HEK293 (cell line): ENCODE data around the gene ABCA2.

ENCODE experiments used
- CTCF ChIA-PET: fragments of 350-600 bp; formaldehyde crosslinking; extraction: SDS; loops from one replicate; lab custom pipeline; 2021; ENCODE audit warnings: antibody characterized with exemption; lab: Yijun Ruan, JAX
- POLR2A ChIA-PET: fragments of 300-600 bp; formaldehyde crosslinking; extraction: SDS; loops from one replicate; lab custom pipeline; 2020; ENCODE audit warnings: antibody characterized with exemption, inconsistent platforms; lab: Yijun Ruan, JAX
- H3K27ac ChIP-seq: fragments of 200-500 bp; sonication (Bioruptor generic); 2 replicates; pipeline ENCODE4 v1.5.1; 2014; ENCODE audit warnings: low read depth, low read length, control low read depth, inconsistent platforms; ENCODE audit errors: extremely low read depth
- H3K36me3 ChIP-seq, 2 experiments: fragments of 200-500 bp in 1 of 2; sonication (Bioruptor generic) in 1 of 2; 1 replicate in 1 of 2; 2 replicates in 1 of 2; pipeline ENCODE4 v1.5.1; 2014 to 2017; ENCODE audit warnings: inconsistent platforms in 2 of 2, low read length in 2 of 2; ENCODE audit not compliant: control insufficient read depth in 2 of 2, insufficient read depth in 1 of 2
- H3K4me1 ChIP-seq: fragments of 200-500 bp; sonication (Bioruptor generic); 2 replicates; pipeline ENCODE4 v1.5.1; 2014; ENCODE audit warnings: mild to moderate bottlenecking, low read length, inconsistent platforms; ENCODE audit not compliant: control insufficient read depth, insufficient read depth
- H3K4me3 ChIP-seq: 2 replicates; pipeline ENCODE4 v1.5.1; 2011; ENCODE audit warnings: low read depth, mild to moderate bottlenecking, control low read depth, low read length, moderate library complexity
- H3K9me3 ChIP-seq: fragments of 200-500 bp; sonication (Bioruptor generic); 2 replicates; pipeline ENCODE4 v1.5.1; 2014; ENCODE audit warnings: low read depth, low read length, inconsistent platforms; ENCODE audit not compliant: control insufficient read depth, insufficient read depth
- BCL11A ChIP-seq: fragments of 450-650 bp; formaldehyde crosslinking; IDR thresholded peaks from 2 replicates; pipeline ENCODE4 v1.5.1; 2016; ENCODE audit warnings: low read depth, missing biosample characterization, missing genetic modification characterization
- EGR2 ChIP-seq: fragments of 450-650 bp; formaldehyde crosslinking; IDR thresholded peaks from 2 replicates; pipeline ENCODE4 v1.5.1; 2016; ENCODE audit warnings: low read depth, missing biosample characterization, missing genetic modification characterization
- GLIS1 ChIP-seq: fragments of 450-650 bp; formaldehyde crosslinking; IDR thresholded peaks from 2 replicates; pipeline ENCODE4 v1.5.1; 2016; ENCODE audit warnings: missing biosample characterization, missing genetic modification characterization
- HIC1 ChIP-seq: fragments of 450-650 bp; formaldehyde crosslinking; IDR thresholded peaks from 2 replicates; pipeline ENCODE4 v1.5.1; 2016; ENCODE audit warnings: missing biosample characterization, missing genetic modification characterization
- KLF1 ChIP-seq: fragments of 450-650 bp; formaldehyde crosslinking; IDR thresholded peaks from 2 replicates; pipeline ENCODE4 v1.5.1; 2016; ENCODE audit warnings: missing biosample characterization, missing genetic modification characterization
- KLF8 ChIP-seq: fragments of 450-650 bp; formaldehyde crosslinking; IDR thresholded peaks from 2 replicates; pipeline ENCODE4 v1.5.1; 2016; ENCODE audit warnings: missing biosample characterization, missing genetic modification characterization
- KLF9 ChIP-seq: fragments of 450-650 bp; formaldehyde crosslinking; IDR thresholded peaks from 2 replicates; pipeline ENCODE4 v1.5.1; 2016; ENCODE audit warnings: missing biosample characterization, missing genetic modification characterization, low read depth
- SALL2 ChIP-seq: fragments of 450-650 bp; formaldehyde crosslinking; IDR thresholded peaks from 2 replicates; pipeline ENCODE4 v1.5.0; 2017; ENCODE audit warnings: missing biosample characterization, mild to moderate bottlenecking, missing genetic modification characterization, borderline replicate concordance
- SCRT2 ChIP-seq: fragments of 450-650 bp; formaldehyde crosslinking; IDR thresholded peaks from 2 replicates; pipeline ENCODE4 v1.5.1; 2016; ENCODE audit warnings: missing biosample characterization, missing genetic modification characterization
- SP2 ChIP-seq: fragments of 450-650 bp; formaldehyde crosslinking; IDR thresholded peaks from 2 replicates; pipeline ENCODE4 v1.5.1; 2016; ENCODE audit warnings: missing biosample characterization, missing genetic modification characterization
- SP3 ChIP-seq: fragments of 450-650 bp; formaldehyde crosslinking; IDR thresholded peaks from 2 replicates; pipeline ENCODE4 v1.5.1; 2016; ENCODE audit warnings: missing biosample characterization, missing genetic modification characterization
- SP7 ChIP-seq: fragments of 450-650 bp; formaldehyde crosslinking; IDR thresholded peaks from 2 replicates; pipeline ENCODE4 v1.5.1; 2016; ENCODE audit warnings: missing biosample characterization, missing genetic modification characterization
- ZBTB20 ChIP-seq: fragments of 450-650 bp; formaldehyde crosslinking; IDR thresholded peaks from 2 replicates; pipeline ENCODE4 v1.5.1; 2016; ENCODE audit warnings: missing biosample characterization, missing genetic modification characterization
- ZBTB26 ChIP-seq: fragments of 450-650 bp; formaldehyde crosslinking; optimal IDR thresholded peaks from 2 replicates; pipeline ENCODE3; 2016; ENCODE audit warnings: missing biosample characterization, mild to moderate bottlenecking, missing genetic modification characterization
- ZEB2 ChIP-seq: fragments of 450-650 bp; formaldehyde crosslinking; IDR thresholded peaks from 2 replicates; pipeline ENCODE4 v1.5.1; 2016; ENCODE audit warnings: missing biosample characterization, missing genetic modification characterization
- ZFHX2 ChIP-seq: fragments of 450-650 bp; formaldehyde crosslinking; conservative IDR thresholded peaks from 2 replicates; pipeline ENCODE4 v1.5.1; 2016; ENCODE audit warnings: missing biosample characterization, missing genetic modification characterization
- ZNF311 ChIP-seq: fragments of 450-650 bp; formaldehyde crosslinking; IDR thresholded peaks from 2 replicates; pipeline ENCODE4 v1.5.1; 2017; ENCODE audit warnings: missing biosample characterization, missing genetic modification characterization, borderline replicate concordance
- ZNF335 ChIP-seq: fragments of 450-650 bp; formaldehyde crosslinking; conservative IDR thresholded peaks from 2 replicates; pipeline ENCODE4 v1.5.1; 2016; ENCODE audit warnings: missing biosample characterization, missing genetic modification characterization
- ZNF37A ChIP-seq: fragments of 450-650 bp; IDR thresholded peaks from 2 replicates; pipeline ENCODE4 v1.5.1; 2018; ENCODE audit warnings: missing biosample characterization, missing genetic modification characterization
- ZNF600 ChIP-seq: fragments of 450-650 bp; formaldehyde crosslinking; IDR thresholded peaks from 2 replicates; pipeline ENCODE4 v1.5.1; 2016; ENCODE audit warnings: missing biosample characterization, missing genetic modification characterization
- ZNF624 ChIP-seq: fragments of 450-650 bp; formaldehyde crosslinking; IDR thresholded peaks from 2 replicates; pipeline ENCODE4 v1.5.1; 2017; ENCODE audit warnings: missing biosample characterization, missing genetic modification characterization
- ZNF660 ChIP-seq: fragments of 450-650 bp; IDR thresholded peaks from 2 replicates; pipeline ENCODE4 v1.5.1; 2018; ENCODE audit warnings: missing biosample characterization, mild to moderate bottlenecking, missing genetic modification characterization

ABCA2 gene

GRCh38 chr9:137054932-137055384 is 26.9 kb upstream of the ABCA2 start:
- TF ChIP-seq SALL2 (tag by site-specific recombination) (no peak), ZEB2 (tag by site-specific recombination) (no peak), ZNF335 (tag by site-specific recombination) (peak; percentile 73), ZNF37A (tag by site-specific recombination) (no peak), SCRT2 (tag by site-specific recombination) (peak; percentile 75)
- H3K4me1 ChIP-seq: no peaks in the 10 kb centered on the region
- ChIA-PET CTCF (interaction anchor here (1.2 to 10.1 kb wide), 5 partner anchors 8 to 268 kb away, joined by 4 to 166 read pairs (median 8); partner anchors contain the start of genes NPDC1 and SAPCD2), POLR2A (interaction anchor here (0.7 to 1.0 kb wide), 2 partner anchors 16 to 75 kb away, joined by 3 to 8 read pairs; partner anchors contain the start of gene SAPCD2)
- no peak overlapping the region for H3K4me3 ChIP-seq
- no peaks in the 10 kb centered on the region for H3K36me3 ChIP-seq
- H3K27ac ChIP-seq: no peak overlapping the region
- H3K9me3 ChIP-seq: no peaks in the 10 kb centered on the region

- no peaks in the 10 kb centered on the region for H3K4me1 ChIP-seq
- no peaks in the 10 kb centered on the region for H3K36me3 ChIP-seq
- TF ChIP-seq EGR2 (tag by site-specific recombination) (peak; percentile 82), GLIS1 (peak; percentile 22; the same call in 1 of the 2 replicates), ZNF311 (no peak), ZBTB20 (peak; percentile 41; the same call in 1 of the 2 replicates), KLF8 (peak; percentile 29; the same call in 1 of the 2 replicates), SP3 (tag by site-specific recombination) (peak; percentile 63), ZBTB26 (peak; percentile 42), ZNF600 (tag by site-specific recombination) (peak; percentile 42), SCRT2 (tag by site-specific recombination) (no peak), ZNF624 (no peak), ZNF660 (tag by site-specific recombination) (no peak), SP2 (peak; percentile 57), KLF9 (tag by site-specific recombination) (peak; percentile 46), ZFHX2 (peak; percentile 94), HIC1 (tag by site-specific recombination) (0 out of 2 replicates have a peak, but pooled peaks have one; percentile 21), BCL11A (tag by site-specific recombination) (0 out of 2 replicates have a peak, but pooled peaks have one; percentile 10), SP7 (tag by site-specific recombination) (peak; percentile 56), KLF1 (tag by site-specific recombination) (peak; percentile 80)
- no peaks in the 10 kb centered on the region for H3K9me3 ChIP-seq
- no peak within 1 kb of the TSS for H3K27ac ChIP-seq
- ChIA-PET POLR2A (interaction anchor here (0.8 to 1.7 kb wide), 3 partner anchors 13 to 23 kb away, joined by 3 to 7 read pairs (median 4); partner anchors contain the start of genes SAPCD2 and UAP1L1), CTCF (interaction anchor here (10.1 kb wide), 1 partner anchor 13 kb away, joined by 166 read pairs; the partner anchor contains the start of gene SAPCD2)
- peak within 1 kb of the TSS; percentile 23 for H3K4me3 ChIP-seq
These were observed 26.2 kb upstream of the ABCA2 start, which contains the start of gene ENTPD2 for GRCh38 chr9:137053944-137054931. ENTPD2 (minus strand) TSS chr9:137054061; CDS start chr9:137053997, 64 bp downstream.
